Activated CD4-positive, CD25-positive, alpha-beta regulatory T cell treated with anti-CD3 and anti-CD28 coated beads, Interleukin-2, amount 50 U/mL, for 16 hours (primary cell): ENCODE measurements around the gene ADORA1.

ENCODE experiments used
- DNase-seq: peaks from one replicate; pipeline ENCODE4 v3.0.0-alpha.2; 2020; ENCODE audit warnings: low read depth, low spot score

Gene ADORA1

DNA sequence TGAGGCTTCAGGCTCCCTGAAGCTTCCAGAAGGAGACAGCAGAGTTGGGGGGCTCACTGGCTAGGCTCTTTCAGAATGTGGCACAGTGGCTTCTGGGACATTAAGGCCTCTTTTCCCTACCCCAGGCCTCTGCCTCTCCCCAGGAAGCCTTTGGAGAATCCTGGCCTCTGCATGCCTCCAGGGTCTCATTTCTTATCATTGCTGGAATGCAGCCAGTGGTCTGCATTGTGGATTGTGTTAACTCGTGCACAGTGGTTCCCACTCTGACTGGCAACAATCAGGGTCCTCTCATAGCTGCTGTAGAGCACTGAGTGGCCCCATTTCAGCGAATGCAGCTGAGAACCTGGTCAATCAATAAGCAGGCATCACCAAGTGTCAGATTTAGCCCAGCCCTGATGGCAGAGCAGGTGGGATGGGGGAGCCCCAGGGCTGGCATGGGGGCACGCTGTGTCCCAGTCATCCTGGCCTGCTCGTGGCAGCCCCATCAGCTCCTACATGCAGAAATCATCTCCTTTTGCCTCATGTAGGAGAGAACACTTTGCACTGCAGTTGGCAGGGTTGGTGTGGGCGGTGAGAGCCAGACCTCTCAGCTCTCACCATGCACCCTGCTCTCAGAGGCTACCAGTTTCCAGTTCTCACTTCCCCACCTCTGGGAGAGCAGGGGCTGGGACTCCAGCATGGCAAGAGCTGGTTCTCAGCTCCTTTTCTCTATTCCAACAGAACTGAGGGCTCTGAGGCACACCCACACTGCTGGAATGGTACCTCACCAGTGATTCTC is 13.4 kb downstream of the ADORA1 start:
- DNase-seq = no peak

DNA sequence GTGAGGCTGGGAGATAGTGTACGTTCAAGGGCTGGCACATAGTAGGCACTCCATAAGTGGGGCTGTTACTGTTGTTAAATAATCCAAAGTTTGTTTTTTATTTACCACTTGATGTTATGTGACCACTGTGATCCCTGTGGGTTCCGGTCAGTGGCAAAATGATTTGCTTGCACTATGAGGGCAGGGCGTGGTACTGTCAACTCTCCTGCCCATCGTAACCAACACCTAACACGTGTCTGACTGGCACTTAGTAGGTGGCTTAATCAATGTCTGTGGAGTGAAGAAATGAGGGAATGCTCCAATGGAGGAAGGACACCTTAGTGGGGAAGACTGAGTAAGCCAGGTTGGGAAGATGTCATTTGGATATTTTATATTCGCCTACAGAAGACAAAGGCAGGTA is 14.6 kb downstream of the ADORA1 start:
- no peak for DNase-seq

DNA sequence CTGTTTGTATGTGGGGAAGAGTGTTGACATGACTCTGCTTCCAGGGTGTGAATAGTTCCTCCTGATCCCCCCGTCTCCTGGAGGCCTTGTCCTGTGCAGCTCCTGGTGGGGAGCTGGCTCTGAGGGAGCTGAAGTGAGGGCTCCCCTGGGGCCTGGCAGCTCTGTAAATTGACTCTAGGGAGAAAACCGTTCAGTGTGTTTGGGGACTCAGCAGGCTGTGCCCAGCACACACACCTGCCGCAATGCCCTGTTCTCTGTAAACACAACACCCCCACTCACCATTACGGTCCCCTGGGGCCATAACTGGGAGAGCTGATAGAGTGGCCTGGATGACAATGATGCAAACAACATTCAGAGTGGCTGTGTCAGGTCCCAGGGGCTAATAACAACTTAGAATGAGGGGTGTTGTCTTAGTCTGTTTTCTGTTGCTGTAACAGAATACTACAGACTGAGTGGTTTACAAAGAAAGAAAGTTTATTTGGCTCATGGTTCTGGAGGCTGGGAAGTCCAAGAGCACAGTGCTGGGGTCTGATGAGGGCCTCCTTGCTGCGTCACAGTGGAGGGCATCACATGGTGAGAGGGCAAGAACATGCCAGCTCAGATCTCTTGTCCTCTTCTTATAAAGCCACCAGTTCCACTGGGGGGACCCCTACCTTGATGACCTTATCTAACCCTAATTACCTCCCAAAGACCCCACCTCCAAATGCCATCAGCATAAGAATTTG is 15.3 kb downstream of the ADORA1 start:
- DNase-seq = no peak

DNA sequence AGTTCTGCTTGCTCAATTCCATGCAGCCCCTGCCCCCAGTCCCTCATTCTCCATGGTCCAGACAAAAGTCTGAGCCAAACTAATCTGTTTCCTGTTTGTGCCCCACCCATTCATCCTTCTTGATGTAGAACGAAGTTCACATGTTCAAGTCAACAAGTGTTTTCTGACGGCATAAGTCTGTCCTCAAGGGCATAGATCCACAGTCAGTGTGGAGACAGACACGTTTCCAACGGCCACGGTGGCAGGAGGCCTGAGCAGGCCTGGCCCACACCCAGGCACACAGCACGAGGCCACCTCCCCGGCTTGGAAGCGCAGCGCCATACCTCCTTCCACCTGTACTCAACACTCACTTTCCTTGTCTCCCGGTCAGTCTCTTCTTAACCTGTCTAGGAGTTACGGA is 16.1 kb downstream of the ADORA1 start:
- DNase-seq = no peak

- DNase-seq = no peak
Measured at GRCh38 chr1:203144661-203145060, 17.1 kb downstream of the ADORA1 start.

DNA sequence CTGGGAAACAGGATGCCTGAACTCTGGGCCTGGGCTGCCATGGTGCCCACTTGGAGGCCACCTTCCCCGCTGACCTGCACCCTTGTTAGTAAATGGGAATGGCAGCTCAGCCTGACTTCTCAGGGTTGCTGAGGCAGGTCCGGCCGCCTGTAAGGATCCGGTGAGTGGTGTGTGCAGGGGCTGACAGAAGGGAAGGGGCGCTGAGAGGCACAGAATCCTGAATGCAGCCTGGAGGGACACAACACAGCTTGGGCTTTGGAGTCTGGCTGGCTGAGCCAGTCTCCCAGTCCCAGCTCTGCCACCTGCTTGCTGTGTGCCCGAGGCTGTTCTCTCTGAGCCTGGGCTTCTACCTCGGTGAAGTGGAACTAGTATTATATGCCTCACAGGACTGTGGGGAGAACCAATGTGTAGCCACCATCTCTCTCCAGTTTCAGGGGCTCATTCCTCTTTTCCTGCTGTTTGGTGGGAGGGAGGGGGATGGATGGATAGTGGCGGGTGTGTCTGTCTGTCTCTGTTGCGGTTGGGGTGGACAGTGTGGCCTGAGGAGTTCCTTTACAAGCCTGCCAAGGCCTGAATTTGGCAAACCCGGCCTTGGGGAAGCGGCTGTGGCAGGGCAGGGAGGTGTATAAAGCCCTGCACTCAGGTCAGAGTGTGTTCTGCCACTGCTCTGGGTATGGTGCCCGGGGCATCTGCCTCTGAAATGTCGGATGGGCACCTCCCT is 18.0 kb downstream of the ADORA1 start:
- no peak for DNase-seq

DNA sequence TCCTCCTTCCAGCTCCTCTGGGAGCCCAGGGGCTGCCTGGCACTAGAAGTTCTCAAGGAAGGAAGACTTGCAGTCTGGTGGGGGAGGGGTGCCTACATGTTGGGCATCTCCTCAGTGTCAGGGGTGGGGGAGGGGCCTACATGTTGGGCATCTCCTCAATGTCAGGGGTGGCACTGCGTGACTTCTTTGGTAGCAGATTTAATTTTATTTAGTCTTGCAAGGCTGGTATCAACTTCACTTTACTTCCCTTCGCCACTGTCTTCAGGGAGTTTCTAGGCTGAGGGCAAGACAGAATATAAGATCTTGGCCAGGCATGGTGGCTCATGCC is 18.5 kb downstream of the ADORA1 start:
- DNase-seq = no peak

- DNase-seq = no peak
Measured at GRCh38 chr1:203146537-203146936, 19.0 kb downstream of the ADORA1 start.

DNA sequence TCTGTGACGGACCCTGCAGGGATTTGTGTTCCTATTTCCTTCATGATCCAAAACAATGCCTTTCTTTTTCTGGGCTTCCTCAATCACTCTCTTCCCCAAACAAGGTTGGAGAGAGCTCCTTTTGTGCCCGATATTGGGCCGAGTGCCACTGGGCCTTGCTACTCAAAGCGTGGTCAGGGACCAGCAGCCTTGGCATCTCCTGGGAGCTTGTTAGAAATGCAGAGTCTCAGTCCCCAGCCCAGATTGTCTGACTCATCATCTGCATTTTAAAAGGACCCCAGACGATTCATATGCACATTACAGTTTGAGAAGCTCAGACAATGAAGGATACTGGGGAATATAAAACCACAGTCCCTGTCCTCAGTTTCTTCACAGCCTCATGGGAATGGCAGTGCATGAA is 19.9 kb downstream of the ADORA1 start:
- DNase-seq = no peak

DNA sequence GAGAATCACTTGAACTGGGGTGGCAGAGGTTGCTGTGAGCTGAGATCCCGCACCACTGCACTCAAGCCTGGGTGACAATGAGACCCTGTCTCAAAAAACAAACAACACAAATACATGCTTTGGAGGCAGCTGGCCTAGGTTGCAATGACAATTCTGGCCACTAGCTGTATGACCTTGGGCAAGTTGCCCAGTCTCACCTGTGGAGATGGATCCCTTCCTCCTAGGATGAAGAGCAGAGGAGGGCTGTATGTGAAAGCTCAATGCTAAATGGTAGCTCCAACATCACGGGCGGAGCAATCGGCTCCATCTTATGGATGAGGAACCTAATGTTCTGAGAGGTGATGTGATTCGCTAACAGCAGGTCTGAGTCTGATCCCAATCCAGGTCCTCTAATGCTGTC is 20.6 kb downstream of the ADORA1 start:
- DNase-seq = no peak

DNA sequence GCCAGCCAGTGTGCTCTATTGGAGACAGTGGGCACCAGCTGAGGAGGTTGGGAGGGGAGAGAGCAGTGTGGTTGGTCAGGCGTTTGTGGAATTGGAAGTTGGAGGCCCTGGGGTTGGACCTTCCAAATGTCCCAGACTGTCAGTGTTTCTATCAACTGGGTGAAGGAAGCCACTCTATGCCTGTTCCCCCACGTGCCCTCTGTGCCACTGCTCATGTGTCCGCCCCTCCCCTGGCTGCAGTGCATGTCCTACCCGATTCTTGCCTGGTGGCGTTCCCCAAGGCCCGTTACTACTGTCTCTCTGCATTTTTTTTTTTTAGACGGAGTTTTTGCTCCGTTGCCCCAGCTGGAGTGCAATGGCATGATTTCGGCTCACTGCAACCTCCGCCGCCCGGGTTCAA is 21.1 kb downstream of the ADORA1 start:
- no peak for DNase-seq

DNA sequence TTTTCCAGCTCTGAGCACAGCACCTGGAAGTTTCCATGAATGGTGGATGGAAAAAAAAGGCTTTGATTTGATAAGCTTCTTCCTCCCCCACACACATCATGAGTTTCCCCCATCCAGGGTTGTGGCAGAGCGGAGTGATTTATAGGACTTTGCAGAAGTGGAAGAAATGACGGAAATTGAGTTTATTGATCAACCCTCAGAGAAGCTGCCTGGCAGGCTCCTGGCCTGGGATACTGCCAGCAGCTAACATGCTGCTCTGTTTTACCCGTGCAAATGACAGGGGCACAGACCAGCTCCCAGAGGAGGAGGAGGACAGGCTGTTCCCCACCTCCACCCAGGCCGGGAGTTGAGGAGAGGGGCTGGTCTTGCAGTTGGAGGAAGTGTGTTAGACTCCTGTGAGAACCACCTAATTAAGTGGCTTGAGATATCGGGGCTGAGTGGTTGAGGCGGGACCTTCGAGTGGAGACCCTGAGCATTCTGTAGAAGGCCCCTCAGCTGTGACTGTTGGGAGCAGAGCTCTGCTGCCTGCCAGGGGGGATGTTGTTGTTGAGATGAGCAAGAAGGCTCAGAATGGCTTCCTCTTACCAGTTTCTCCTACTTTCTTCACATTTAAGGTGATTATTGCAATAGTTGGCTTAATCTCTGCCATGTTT is 21.8 kb downstream of the ADORA1 start:
- DNase-seq = no peak

GRCh38 chr1:203150511-203151297 is 23.2 kb downstream of the ADORA1 start:
- DNase-seq = no peak

GRCh38 chr1:203151362-203152157 is 24.0 kb downstream of the ADORA1 start:
- no peak for DNase-seq

DNA sequence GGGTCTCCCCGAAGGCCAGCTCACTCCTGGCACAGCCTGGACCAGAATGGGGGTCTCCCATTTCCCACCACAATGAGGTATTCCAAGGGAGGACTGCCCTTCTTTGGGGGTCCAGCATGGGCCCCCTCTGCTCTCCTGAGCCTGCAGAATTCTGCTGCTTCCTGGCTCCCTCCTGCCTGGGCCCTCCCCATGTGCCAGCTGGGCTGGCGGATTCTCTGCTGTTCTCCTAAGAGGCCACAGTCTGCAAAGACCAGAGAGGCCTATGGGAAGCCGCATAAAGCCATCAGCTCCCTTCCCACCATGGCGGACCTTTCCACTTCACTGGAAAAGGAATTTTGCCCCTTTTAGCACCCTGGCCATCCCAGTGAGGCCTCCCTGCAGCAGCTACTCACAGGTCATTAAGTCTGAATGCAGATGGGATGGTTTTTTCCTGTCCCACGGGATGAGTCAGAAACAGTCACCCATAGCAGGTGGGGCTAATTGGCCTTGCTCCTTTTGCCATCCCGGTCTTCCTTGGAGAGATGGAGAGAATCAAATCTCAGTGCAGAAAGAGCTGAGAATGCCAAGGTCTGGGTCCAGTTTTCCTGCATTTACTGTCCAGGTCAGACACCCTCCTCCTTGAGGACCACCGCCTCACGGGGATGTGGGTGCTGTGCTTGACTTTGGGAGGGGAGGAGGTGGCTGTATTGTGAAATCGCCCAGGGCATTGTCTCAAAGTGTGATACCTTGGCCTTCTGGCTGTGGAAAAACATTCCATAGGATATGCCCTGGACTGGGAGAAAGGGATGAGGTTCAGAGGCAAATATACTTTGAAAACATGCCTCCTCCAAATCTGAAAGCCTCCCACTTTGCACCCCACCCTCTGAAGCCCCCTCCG is 24.9 kb downstream of the ADORA1 start:
- DNase-seq = no peak

DNA sequence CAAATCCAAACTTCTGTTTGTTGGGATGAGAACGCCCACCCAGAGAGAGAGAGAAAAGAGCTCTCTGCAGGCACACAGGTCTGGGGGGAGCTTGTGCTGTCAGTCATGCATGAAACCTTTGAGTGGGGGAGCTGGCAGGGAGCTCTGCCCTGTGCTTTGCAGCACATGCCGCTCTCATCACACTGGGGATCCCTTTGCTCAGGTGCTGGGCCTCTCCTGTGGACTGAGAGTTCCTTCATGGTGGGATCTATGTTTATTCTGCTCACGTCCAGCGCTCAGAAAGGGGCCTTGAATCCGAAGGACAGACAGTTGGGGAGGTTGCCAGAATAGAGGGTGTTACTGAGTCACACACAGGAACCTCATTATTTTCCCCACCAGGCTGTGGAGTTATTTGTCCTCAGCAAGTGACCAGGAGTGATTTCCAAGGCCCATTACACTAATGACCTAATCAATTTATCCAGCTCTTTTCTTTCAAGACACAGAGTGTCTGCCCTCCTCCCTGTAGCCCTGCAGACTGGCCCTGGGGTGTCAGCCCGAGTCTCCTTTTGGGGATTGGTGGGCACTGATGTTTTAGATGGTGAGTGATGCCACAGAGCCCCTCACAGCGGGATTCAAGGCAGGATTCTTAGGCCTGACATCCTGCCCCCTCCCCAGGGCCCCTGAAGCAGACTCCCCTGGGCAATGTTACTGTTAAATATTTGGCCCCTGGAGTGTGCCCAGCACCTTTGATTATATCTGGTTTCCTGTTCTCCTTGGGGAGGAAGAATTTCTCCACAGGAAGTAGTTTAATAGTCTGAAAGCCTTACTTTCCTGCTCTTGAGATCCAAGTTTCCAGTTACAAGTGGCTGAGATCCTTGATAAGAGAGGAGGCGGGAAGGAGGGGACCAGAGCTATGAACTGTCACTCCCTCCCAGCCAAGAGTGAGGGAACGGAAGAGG is 25.8 kb downstream of the ADORA1 start:
- DNase-seq = no peak

DNA sequence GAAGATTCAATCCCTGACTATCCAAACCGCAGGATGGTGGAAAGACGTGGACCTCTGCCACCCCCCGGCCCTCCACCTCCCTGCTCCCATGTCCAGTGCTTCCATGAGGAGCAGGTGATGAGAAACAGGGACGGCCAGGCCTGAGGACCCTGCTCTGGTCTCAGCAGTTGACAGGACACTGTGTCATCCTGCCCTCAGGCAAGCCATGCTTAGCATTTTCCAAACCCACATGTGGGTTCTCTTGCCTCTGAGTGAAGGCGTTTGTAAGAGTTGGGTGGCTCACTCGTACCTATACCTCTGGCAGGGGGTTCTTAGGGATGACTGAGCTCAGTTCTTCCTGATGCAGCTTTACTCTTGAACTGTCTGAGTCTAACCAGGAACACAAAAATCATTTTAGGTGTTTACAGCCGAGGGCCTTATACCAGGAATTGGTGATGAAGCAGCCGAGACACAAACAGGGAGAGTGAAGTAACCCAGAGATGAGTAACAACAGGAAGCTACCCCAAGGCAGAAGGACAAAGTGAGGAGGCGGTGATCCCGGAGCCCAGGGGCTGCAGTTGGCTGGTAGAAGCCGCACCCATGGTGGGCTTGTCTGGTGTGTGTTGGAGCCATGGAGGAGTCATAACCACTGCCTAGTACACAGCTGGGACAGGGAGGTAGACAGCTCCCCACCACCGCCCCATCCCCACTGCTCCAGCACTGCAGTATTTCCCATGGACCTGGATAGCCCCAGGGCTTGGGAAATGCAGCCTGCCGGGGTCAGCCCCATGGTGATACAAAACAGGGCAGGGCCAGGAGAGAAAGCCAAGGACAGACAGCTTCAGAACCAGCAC is 26.7 kb downstream of the ADORA1 start:
- DNase-seq = no peak

DNA sequence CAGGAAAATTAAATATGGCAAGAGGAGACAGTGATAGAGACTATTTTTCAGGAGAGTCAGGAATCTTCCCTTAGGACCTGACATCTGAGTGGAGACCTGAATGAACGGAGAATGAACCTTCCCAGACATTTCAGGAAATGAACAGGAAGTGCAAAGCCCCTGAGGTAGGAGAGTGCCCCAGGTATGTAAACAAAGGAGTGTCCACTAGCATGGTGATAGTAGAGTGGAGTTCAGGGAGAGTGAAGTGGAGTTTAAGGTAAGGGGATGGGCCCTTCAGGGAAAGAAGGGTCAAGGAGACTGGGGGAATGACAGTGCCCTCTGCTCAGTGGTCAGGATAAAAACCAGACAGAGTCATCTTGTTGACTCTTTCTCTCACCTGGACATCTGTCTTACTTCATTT is 28.8 kb downstream of the ADORA1 start:
- DNase-seq = no peak
